IMR-90 (cell line): Measurements from ENCODE around the gene CSNK2A1. TPM values are rescaled to one million over a fixed set of nuclear protein-coding genes. Genes with fewer than 3 reads are reported as not detected.

Experiments
- ATAC-seq: fragments of 200-7000 bp; cut with Tn5 transposase; 2 replicates; pipeline ENCODE4 v1.9.1; 2020; ENCODE audit warnings: low read depth, mild to moderate bottlenecking, moderate library complexity
- BruUV-seq: library from RNA; stranded (reverse); fragments of 400-500 nt; replicated peaks from 2 replicates; lab custom pipeline; 2021; lab: Mats Ljungman, UMichigan
- CTCF ChIA-PET: fragments of 300-600 bp; formaldehyde crosslinking; extraction: SDS; loops from one replicate; lab custom pipeline; 2021; ENCODE audit warnings: antibody characterized with exemption; lab: Yijun Ruan, JAX
- POLR2A ChIA-PET: fragments of 300-600 bp; sonication (Branson Sonifier 250); formaldehyde crosslinking; loops from one replicate; lab custom pipeline; 2022; ENCODE audit warnings: antibody characterized with exemption; ENCODE audit not compliant: unreplicated experiment; lab: Charles Lee
- DNase-seq: peaks from one replicate; pipeline ENCODE4 v3.0.0; 2013
- H2AFZ ChIP-seq: replicated peaks from 2 replicates; pipeline ENCODE3; 2013; ENCODE audit warnings: low read length, mild to moderate bottlenecking; ENCODE audit not compliant: poor library complexity
- H2AK5ac ChIP-seq: 2 replicates; pipeline ENCODE4 v1.6.1; 2013; ENCODE audit warnings: low read depth, low read length, inconsistent platforms
- H2AK9ac ChIP-seq: replicated peaks from 2 replicates; pipeline ENCODE3; 2013; ENCODE audit warnings: mild to moderate bottlenecking, low read depth, low read length, moderate library complexity; ENCODE audit not compliant: poor library complexity
- H2BK120ac ChIP-seq: 2 replicates; pipeline ENCODE4 v1.6.1; 2013; ENCODE audit warnings: low read depth, low read length, inconsistent platforms
- H2BK15ac ChIP-seq: 3 replicates; pipeline ENCODE4 v1.6.1; 2013; ENCODE audit warnings: low read depth, low read length, inconsistent platforms
- H2BK20ac ChIP-seq: 2 replicates; pipeline ENCODE4 v1.6.1; 2013; ENCODE audit warnings: low read depth, mild to moderate bottlenecking, inconsistent platforms, low read length, moderate library complexity
- H2BK5ac ChIP-seq: 2 replicates; pipeline ENCODE4 v1.6.1; 2013; ENCODE audit warnings: mild to moderate bottlenecking, low read depth, low read length, inconsistent platforms; ENCODE audit not compliant: poor library complexity, severe bottlenecking
- H3K14ac ChIP-seq: replicated peaks from 2 replicates; pipeline ENCODE4 v1.6.1; 2013; ENCODE audit warnings: low read depth, low read length, inconsistent platforms
- H3K18ac ChIP-seq: 2 replicates; pipeline ENCODE4 v1.6.1; 2013; ENCODE audit warnings: low read depth, low read length, control low read depth
- H3K23ac ChIP-seq: 2 replicates; pipeline ENCODE4 v1.6.1; 2013; ENCODE audit warnings: low read depth, low read length, inconsistent platforms
- H3K27ac ChIP-seq: 2 replicates; pipeline ENCODE4 v1.5.1; 2013; ENCODE audit warnings: mild to moderate bottlenecking, control low read depth, low read length; ENCODE audit not compliant: insufficient read depth
- H3K27me3 ChIP-seq: 2 replicates; pipeline ENCODE4 v1.6.1; 2013; ENCODE audit warnings: low read length; ENCODE audit not compliant: control insufficient read depth, insufficient read depth
- H3K36me3 ChIP-seq: 2 replicates; pipeline ENCODE4 v1.6.1; 2013; ENCODE audit warnings: low read length, mixed read lengths; ENCODE audit not compliant: control insufficient read depth, insufficient read depth
- H3K4ac ChIP-seq: 2 replicates; pipeline ENCODE4 v1.6.1; 2013; ENCODE audit warnings: low read depth, low read length, inconsistent platforms
- H3K4me1 ChIP-seq: 2 replicates; pipeline ENCODE4 v1.6.1; 2013; ENCODE audit warnings: low read length, mixed read lengths; ENCODE audit not compliant: control insufficient read depth, insufficient read depth
- H3K4me2 ChIP-seq: 2 replicates; pipeline ENCODE4 v1.6.1; 2013; ENCODE audit warnings: low read depth, mild to moderate bottlenecking, control low read depth, low read length, moderate library complexity
- H3K4me3 ChIP-seq: 2 replicates; pipeline ENCODE4 v1.5.1; 2013; ENCODE audit warnings: low read depth, mild to moderate bottlenecking, control low read depth, low read length, moderate library complexity; ENCODE audit not compliant: insufficient read depth
- H3K56ac ChIP-seq: 2 replicates; pipeline ENCODE4 v1.6.1; 2013; ENCODE audit warnings: low read length, inconsistent platforms; ENCODE audit not compliant: insufficient read depth; ENCODE audit errors: extremely low read depth
- H3K79me1 ChIP-seq, 2 experiments: 2 replicates each; pipeline ENCODE4 v1.6.1; 2013; ENCODE audit warnings: low read length in 2 of 2, inconsistent platforms in 1 of 2, low read depth in 1 of 2
- H3K9ac ChIP-seq: 2 replicates; pipeline ENCODE4 v1.6.1; 2013; ENCODE audit warnings: low read depth, low read length, control low read depth
- H3K9me1 ChIP-seq: 2 replicates; pipeline ENCODE4 v1.6.1; 2013; ENCODE audit warnings: low read length, inconsistent platforms; ENCODE audit not compliant: insufficient read depth
- H3K9me3 ChIP-seq: 2 replicates; pipeline ENCODE4 v1.6.1; 2013; ENCODE audit warnings: low read length; ENCODE audit not compliant: control insufficient read depth, insufficient read depth
- H4K20me1 ChIP-seq: 2 replicates; pipeline ENCODE4 v1.6.1; 2013; ENCODE audit warnings: low read length, inconsistent platforms; ENCODE audit not compliant: insufficient read depth
- H4K5ac ChIP-seq: 2 replicates; pipeline ENCODE4 v1.6.1; 2013; ENCODE audit warnings: mild to moderate bottlenecking, low read depth, low read length, control low read depth
- H4K8ac ChIP-seq, 2 experiments: 2 replicates each; pipeline ENCODE4 v1.6.1; 2013; ENCODE audit warnings: low read depth in 2 of 2, low read length in 2 of 2, control low read depth in 1 of 2, inconsistent platforms in 1 of 2
- H4K91ac ChIP-seq: 2 replicates; pipeline ENCODE4 v1.6.1; 2013; ENCODE audit warnings: low read depth, low read length, inconsistent platforms; ENCODE audit not compliant: insufficient read depth
- BHLHE40 ChIP-seq: fragments of 150-350 bp; IDR thresholded peaks from 2 replicates; pipeline ENCODE4 v1.6.1; 2016; ENCODE audit warnings: mild to moderate bottlenecking, low read depth, low read length
- CEBPB ChIP-seq: IDR thresholded peaks from 2 replicates; pipeline ENCODE4 v1.6.1; 2012; ENCODE audit warnings: low read depth, low read length, improper control_type of control experiment
- CHD1 ChIP-seq: IDR thresholded peaks from 2 replicates; pipeline ENCODE4 v1.6.1; 2012; ENCODE audit warnings: low read depth, low read length, improper control_type of control experiment
- MAFK ChIP-seq: IDR thresholded peaks from 2 replicates; pipeline ENCODE4 v1.6.1; 2012; ENCODE audit warnings: low read depth, low read length, improper control_type of control experiment
- MXI1 ChIP-seq: IDR thresholded peaks from 2 replicates; pipeline ENCODE4 v1.6.1; 2012; ENCODE audit warnings: low read depth, mild to moderate bottlenecking, low read length, moderate library complexity, borderline replicate concordance
- NFE2L2 ChIP-seq: fragments of 150-350 bp; IDR thresholded peaks from 2 replicates; pipeline ENCODE4 v1.6.1; 2016; ENCODE audit warnings: low read depth, mild to moderate bottlenecking, low read length
- POLR2A ChIP-seq: IDR thresholded peaks from 2 replicates; pipeline ENCODE4 v1.6.1; 2012; ENCODE audit warnings: mild to moderate bottlenecking, low read depth, low read length
- RAD21 ChIP-seq: IDR thresholded peaks from 2 replicates; pipeline ENCODE4 v1.6.1; 2012; ENCODE audit warnings: low read length, improper control_type of control experiment
- RFX5 ChIP-seq: IDR thresholded peaks from 2 replicates; pipeline ENCODE4 v1.8.0; 2012; ENCODE audit warnings: low read depth, mild to moderate bottlenecking, low read length, moderate library complexity
- SMC3 ChIP-seq: fragments of 150-350 bp; IDR thresholded peaks from 2 replicates; pipeline ENCODE4 v1.6.1; 2016; ENCODE audit warnings: low read depth, mild to moderate bottlenecking, antibody characterized with exemption, low read length, moderate library complexity
- WGBS, 2 experiments: methylation state at CpG; one replicate each; pipeline versions ENCODE4 v1.1.5 to v1.1.7; 2013; ENCODE audit warnings: missing lambda C conversion rate in 2 of 2; ENCODE audit not compliant: insufficient read length in 1 of 2; ENCODE audit errors: extremely low coverage in 2 of 2; 5-methylcytosine and 5-hydroxymethylcytosine counted together
- dilution Hi-C: fragments of 300-500 bp; cut with HindIII; formaldehyde crosslinking; loops from one replicate; pipeline ENCODE4 v1.14.3; 2018; ENCODE audit warnings: low sequenced_read_pairs; ENCODE audit not compliant: unreplicated experiment
- in situ Hi-C: fragments of 300-500 bp; cut with MboI; formaldehyde crosslinking; loops from 3 replicates; pipeline ENCODE4 v1.14.3; 2019; ENCODE audit warnings: low sequenced_read_pairs, inconsistent platforms, mixed read lengths
- intact Hi-C: fragments of 100-400 bp; cut with micrococcal nuclease; formaldehyde crosslinking; loops from 2 replicates; pipeline ENCODE4 v1.10.0; 2022
- polyA plus RNA-seq, 3 experiments: library from polyadenylated mRNA; depleted of rRNA; stranded (reverse); fragments of >200 nt; gene quantifications; 2 replicates each; pipeline ENCODE4 v1.2.3, GENCODE V29; 2012; ENCODE audit warnings: low replicate concordance in 1 of 3
- total RNA-seq: library from RNA; depleted of rRNA; stranded (reverse); fragments of >200 nt; gene quantifications from 2 replicates; pipeline ENCODE4 v1.2.3, GENCODE V29; 2012
- TF ChIP-seq, protein P1 (sequence below): fragments of 150-350 bp; IDR thresholded peaks from 2 replicates; pipeline ENCODE4 v1.6.1; 2016; ENCODE audit warnings: low read depth, mild to moderate bottlenecking, low read length, moderate library complexity, borderline replicate concordance
- TF ChIP-seq, protein P2 (sequence below): conservative IDR thresholded peaks from 2 replicates; pipeline ENCODE4 v1.5.1; 2012; ENCODE audit warnings: mild to moderate bottlenecking, low read depth, low read length, improper control_type of control experiment
- TF ChIP-seq, protein P3 (sequence below): fragments of 150-350 bp; IDR thresholded peaks from 2 replicates; pipeline ENCODE4 v1.6.1; 2017; ENCODE audit warnings: mild to moderate bottlenecking, antibody characterized with exemption, low read length, low read depth

CSNK2A1 gene
- total and polyA plus RNA-seq, 2 of the 4 experiments (the other 2 are of a cell fraction): 86.3 to 151 TPM

DNA sequence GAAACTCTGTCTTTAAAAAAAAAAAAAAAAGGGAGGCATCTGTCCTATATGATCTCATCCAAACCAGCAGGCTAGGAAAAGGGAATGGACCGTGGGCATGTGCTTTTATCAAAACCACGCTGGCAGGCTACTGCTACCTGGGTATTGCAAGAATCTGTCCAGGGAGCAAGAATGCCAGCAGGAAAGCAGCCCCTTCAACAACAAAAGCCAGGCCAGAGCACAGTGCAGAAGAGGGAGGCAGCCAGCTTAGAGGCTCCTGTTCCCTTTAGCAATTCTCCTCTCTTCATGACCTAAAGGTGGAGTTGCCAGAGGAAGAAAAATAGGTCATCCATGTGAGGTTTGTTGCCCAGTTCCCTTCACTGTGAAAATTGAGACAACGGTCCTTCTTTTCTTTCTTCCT, 99.5 kb downstream of the CSNK2A1 start:
- BruUV-seq: no TSS peak
- Histone ChIP-seq H3K56ac (no peak overlapping the region), H2AK9ac (no peak overlapping the region), H3K36me3 (peaks cover 50% of the 10 kb centered on the region), H3K9me1 (peaks cover 23% of the 10 kb centered on the region), H4K20me1 (peaks cover 44% of the 10 kb centered on the region), H3K23ac (no peak overlapping the region), H3K4ac (no peak overlapping the region), H2BK120ac (no peak overlapping the region), H3K27ac (no peak overlapping the region), H3K9ac (no peak overlapping the region), H2AK5ac (no peak overlapping the region), H3K4me2 (no peak overlapping the region), H3K4me1 (peaks cover 5% of the 10 kb centered on the region), H3K4me3 (no peak overlapping the region), H3K9me3 (no peaks in the 10 kb centered on the region), H3K14ac (no peak overlapping the region), H2BK20ac (no peak overlapping the region), H2BK5ac (no peak overlapping the region), H4K8ac (no peak overlapping the region), H4K91ac (no peak overlapping the region), H3K79me1 (peaks cover 28 to 69% of the 10 kb centered on the region in 2 experiments), H2AFZ (no peak overlapping the region), H3K18ac (no peak overlapping the region), H2BK15ac (no peak overlapping the region), H3K27me3 (no peaks in the 10 kb centered on the region), H4K5ac (no peak overlapping the region)
- intact Hi-C loops (loop anchor here (2.0 kb wide), 1 partner anchor 17 kb away; no protein-coding TSS in a partner anchor), dilution Hi-C loops (no loop called here), in situ Hi-C loops (no loop called here)
- ChIA-PET CTCF (no interaction called here), POLR2A (no interaction called here)
- no peak for DNase-seq
- ATAC-seq: no peak
- no CpG with 5 or more reads among the region's 3 CpGs for WGBS, 2 experiments
- no peak for TF ChIP-seq MAFK
- TF ChIP-seq CHD1: no peak
- no peak for TF ChIP-seq NFE2L2
- TF ChIP-seq BHLHE40: no peak
- no peak for TF ChIP-seq POLR2A
- TF ChIP-seq SMC3: no peak
- TF ChIP-seq, protein P1, sequence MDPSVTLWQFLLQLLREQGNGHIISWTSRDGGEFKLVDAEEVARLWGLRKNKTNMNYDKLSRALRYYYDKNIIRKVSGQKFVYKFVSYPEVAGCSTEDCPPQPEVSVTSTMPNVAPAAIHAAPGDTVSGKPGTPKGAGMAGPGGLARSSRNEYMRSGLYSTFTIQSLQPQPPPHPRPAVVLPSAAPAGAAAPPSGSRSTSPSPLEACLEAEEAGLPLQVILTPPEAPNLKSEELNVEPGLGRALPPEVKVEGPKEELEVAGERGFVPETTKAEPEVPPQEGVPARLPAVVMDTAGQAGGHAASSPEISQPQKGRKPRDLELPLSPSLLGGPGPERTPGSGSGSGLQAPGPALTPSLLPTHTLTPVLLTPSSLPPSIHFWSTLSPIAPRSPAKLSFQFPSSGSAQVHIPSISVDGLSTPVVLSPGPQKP: no peak
- TF ChIP-seq RAD21: no peak
- no peak for TF ChIP-seq MXI1
- TF ChIP-seq CEBPB: no peak
- TF ChIP-seq, protein P2, sequence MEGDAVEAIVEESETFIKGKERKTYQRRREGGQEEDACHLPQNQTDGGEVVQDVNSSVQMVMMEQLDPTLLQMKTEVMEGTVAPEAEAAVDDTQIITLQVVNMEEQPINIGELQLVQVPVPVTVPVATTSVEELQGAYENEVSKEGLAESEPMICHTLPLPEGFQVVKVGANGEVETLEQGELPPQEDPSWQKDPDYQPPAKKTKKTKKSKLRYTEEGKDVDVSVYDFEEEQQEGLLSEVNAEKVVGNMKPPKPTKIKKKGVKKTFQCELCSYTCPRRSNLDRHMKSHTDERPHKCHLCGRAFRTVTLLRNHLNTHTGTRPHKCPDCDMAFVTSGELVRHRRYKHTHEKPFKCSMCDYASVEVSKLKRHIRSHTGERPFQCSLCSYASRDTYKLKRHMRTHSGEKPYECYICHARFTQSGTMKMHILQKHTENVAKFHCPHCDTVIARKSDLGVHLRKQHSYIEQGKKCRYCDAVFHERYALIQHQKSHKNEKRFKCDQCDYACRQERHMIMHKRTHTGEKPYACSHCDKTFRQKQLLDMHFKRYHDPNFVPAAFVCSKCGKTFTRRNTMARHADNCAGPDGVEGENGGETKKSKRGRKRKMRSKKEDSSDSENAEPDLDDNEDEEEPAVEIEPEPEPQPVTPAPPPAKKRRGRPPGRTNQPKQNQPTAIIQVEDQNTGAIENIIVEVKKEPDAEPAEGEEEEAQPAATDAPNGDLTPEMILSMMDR: no peak
- TF ChIP-seq, protein P3, sequence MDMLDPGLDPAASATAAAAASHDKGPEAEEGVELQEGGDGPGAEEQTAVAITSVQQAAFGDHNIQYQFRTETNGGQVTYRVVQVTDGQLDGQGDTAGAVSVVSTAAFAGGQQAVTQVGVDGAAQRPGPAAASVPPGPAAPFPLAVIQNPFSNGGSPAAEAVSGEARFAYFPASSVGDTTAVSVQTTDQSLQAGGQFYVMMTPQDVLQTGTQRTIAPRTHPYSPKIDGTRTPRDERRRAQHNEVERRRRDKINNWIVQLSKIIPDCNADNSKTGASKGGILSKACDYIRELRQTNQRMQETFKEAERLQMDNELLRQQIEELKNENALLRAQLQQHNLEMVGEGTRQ: no peak
- TF ChIP-seq RFX5: no peak
